T-helper 1 cell (primary cell): ENCODE data around the gene TOMM40.
"Not testable (repeated sequence)": the region's sequence is repeated elsewhere in the genome, so short reads cannot be mapped to it uniquely, and the experiment has no call there.

Experiments used
- DNase-seq, 5 donors: peaks; one replicate each; pipeline ENCODE4 v3.0.0-alpha.2; 2012 to 2020

Gene TOMM40

GRCh38 chr19:44900328-44901244 is 9.5 kb downstream of the TOMM40 start:
- DNase-seq = no peak

GRCh38 chr19:44903216-44903601 is 12.2 kb downstream of the TOMM40 start:
- DNase-seq = no peak

GRCh38 chr19:44903602-44904425 is 12.8 kb downstream of the TOMM40 start:
- peak; percentile 45 to 61 (median 56) for DNase-seq

- DNase-seq = no peak
These were observed 13.5 kb downstream of the TOMM40 start for GRCh38 chr19:44904426-44904994.

- no peak for DNase-seq
These were observed 14.5 kb downstream of the TOMM40 start, which contains the start of gene APOE for GRCh38 chr19:44905437-44906160. TSS of gene APOE (plus strand) at chr19:44905796. CDS start at chr19:44906625, 829 bp downstream.

GRCh38 chr19:44907613-44908012 is 16.6 kb downstream of the TOMM40 start:
- no peak for DNase-seq

GRCh38 chr19:44908074-44908835 is 17.2 kb downstream of the TOMM40 start:
- DNase-seq = no peak

- DNase-seq = no peak
These were observed 17.8 kb downstream of the TOMM40 start for GRCh38 chr19:44908836-44909261.

- DNase-seq = no peak
These were observed 18.7 kb downstream of the TOMM40 start for GRCh38 chr19:44909775-44910174.

GRCh38 chr19:44911896-44912295 is 20.8 kb downstream of the TOMM40 start:
- DNase-seq = not testable (repeated sequence)

- DNase-seq = no peak
These were observed 21.8 kb downstream of the TOMM40 start for GRCh38 chr19:44912854-44913253.

- DNase-seq = not testable (repeated sequence)
These were observed 22.7 kb downstream of the TOMM40 start for GRCh38 chr19:44913512-44914432.

- DNase-seq = peak; percentile 33 to 85 (median 56)
These were observed 23.6 kb downstream of the TOMM40 start, which contains the start of gene APOC1 for GRCh38 chr19:44914433-44915206. TSS of gene APOC1 (plus strand) at chr19:44914608. CDS start at chr19:44914892, 284 bp downstream.

GRCh38 chr19:44924243-44924725 is 33.2 kb downstream of the TOMM40 start:
- no peak for DNase-seq

GRCh38 chr19:44925114-44925891 is 34.2 kb downstream of the TOMM40 start:
- DNase-seq = no peak

GRCh38 chr19:44926245-44927077 is 35.4 kb downstream of the TOMM40 start:
- not testable (repeated sequence) for DNase-seq

GRCh38 chr19:44927746-44928145 is 36.7 kb downstream of the TOMM40 start:
- DNase-seq = no peak
